ENCODE measurements around the gene PAWR.

The PAWR gene, protein sequence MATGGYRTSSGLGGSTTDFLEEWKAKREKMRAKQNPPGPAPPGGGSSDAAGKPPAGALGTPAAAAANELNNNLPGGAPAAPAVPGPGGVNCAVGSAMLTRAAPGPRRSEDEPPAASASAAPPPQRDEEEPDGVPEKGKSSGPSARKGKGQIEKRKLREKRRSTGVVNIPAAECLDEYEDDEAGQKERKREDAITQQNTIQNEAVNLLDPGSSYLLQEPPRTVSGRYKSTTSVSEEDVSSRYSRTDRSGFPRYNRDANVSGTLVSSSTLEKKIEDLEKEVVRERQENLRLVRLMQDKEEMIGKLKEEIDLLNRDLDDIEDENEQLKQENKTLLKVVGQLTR

DNA sequence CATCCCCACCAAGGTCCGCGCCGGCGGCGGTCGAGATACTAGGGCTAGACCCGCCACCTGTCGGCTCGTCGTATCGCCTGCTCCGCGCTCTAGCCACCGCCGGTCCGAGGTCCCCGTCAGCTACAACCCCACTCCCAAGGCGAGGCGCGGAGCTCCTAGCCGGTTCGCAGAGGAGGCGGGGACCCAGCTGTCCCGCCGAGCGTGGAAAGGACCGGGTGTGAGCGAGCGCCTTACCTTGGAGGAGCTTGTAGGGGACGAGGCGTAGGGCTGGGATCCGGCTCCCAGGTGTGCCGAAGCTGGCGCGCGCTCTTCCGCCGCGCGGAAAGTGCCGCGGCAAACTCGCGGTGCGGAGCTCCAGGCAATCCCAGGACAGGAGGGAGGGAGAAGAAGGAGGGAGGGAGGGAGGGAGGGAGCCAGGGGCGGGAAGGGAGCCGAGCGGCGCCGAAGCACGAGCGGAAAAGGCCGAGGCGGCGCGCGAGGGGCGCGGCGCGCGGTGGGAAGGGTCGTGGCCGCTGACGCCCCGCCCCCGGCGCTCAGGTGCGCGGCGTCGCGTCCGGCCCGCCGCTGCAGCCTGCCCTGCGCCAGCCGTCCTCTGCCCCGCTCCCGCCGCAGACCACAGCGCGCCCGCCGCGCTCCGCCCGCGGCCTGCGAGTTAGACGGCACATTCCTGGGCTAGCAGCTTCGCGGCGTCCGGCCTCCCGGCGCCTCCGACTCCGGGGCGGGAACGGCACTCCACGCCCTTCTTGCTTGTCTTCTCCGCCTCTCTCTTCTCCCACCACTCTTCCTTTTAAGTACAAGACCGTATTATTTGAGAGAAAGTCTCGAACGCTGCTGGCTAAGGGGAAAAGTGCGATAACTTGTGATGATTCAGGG, at the start of gene PAWR:
Gene PAWR (minus strand): TSS at position 327 of the 873 bp plus-strand sequence. CDS start 720 bp downstream, outside the sequence.
- peak; percentile 15 for DNase-seq

DNA sequence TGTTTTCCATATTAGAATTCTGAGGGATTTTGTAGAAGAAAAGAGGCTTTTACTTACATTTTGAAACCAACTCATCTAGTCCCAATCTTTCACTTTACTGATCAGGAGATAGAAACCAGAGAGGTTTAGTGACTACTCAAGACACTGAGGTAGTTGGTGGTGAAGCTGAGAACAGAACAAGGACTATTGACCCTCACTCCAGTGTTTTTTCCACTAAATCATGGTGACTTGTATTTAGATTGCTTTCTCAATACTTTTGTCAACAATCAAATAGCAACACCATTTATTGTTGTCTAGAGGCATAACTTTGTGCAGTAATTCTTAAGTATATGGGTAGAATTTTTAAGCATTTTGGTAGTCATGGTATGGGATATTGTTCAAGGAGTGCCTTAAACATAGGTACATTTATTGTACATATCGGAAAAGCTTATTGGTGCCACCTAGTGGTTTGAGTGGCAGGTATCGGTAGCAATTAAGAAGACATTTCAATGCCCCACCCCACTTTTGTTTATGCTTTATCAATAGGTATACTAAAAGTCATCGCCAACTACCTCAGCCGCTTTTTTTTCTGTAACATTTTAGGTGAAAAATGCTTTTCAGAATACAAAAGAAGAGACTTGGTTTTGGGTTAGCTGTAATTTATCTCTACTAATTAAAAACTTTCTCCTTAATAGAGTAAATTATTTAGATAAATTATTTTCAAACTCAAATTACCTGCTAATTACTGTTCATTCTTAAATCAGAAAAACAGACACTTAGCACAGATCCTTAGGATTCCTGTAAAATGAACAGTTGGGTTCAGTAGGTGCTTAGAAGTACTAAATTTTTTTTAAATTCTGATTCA, 47.3 kb upstream of the PAWR start:
- DNase-seq, result no peak

DNA sequence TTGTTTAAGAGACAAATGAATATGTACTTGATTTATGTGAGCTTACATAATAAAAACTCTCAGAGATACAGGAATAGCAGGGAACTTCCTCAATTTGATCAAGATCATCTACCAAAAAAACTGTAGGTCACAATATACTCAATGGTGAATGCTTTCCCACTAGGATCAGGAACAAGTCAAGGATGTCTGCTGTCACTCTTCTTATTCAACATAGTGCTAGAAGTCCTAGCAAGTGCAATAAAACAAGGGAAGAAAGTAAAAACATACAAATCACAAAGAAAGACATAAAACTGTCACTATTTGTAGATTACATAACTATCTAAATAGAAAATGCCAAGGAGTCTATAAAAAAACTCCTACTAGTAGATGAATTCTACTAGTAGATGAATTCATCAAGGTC, 41.9 kb upstream of the PAWR start:
- DNase-seq, result no peak

DNA sequence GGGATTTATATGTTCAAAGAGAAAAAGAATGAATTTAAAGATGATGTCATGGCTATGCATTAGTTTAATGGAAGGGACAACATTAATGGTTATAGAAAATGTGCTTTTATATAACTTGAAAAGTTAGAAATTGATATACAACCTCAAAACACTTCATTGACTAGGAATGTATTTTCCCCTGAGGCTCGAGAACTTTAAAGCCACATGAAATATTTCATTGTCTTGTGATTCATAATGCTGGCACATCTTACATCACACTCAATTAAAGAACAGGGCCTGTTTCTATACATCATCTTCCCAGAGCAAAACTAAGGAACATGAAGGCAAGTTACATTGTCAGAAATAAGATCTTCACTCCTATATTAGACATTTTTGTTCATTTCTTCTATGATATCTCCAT, 35.2 kb upstream of the PAWR start:
- no peak for DNase-seq

DNA sequence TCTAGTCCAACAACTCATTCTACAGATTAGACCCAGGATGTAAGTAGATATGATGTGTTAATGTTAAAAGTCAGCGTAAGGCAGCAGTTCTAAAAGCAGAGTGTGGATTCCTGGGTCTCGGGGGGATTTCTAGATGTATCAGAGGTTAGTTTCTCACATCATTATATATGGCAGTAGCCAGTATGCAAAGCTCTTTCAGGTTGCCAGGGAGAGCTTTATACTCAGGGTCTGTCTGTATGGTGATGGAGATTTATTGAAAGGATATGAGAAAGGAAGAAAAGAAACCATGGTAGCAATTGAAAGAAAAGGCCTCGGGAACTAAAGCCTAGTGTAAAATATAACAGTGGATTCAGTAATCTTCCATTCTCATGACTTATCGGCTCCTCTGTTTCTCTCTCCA, 26.2 kb upstream of the PAWR start:
- no peak for DNase-seq

DNA sequence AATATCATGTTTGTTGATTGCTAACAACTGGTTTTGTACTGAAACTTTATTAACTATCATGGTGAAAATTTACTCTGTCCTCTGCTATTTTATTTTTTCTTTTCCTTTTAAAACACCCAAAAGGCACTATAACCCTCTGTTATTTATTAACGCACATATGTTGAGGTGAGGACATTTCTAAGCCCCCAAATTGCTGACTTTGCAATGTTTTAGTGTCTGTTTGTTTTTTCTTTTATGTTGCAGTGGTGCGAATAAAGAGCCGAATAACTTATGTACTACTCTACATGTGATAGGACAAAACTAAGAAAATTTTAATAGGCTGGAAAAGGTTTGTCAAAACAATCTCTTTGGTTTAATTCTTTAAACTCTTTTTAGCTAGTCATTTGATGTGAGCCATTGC, 24.5 kb upstream of the PAWR start:
- DNase-seq, result no peak

DNA sequence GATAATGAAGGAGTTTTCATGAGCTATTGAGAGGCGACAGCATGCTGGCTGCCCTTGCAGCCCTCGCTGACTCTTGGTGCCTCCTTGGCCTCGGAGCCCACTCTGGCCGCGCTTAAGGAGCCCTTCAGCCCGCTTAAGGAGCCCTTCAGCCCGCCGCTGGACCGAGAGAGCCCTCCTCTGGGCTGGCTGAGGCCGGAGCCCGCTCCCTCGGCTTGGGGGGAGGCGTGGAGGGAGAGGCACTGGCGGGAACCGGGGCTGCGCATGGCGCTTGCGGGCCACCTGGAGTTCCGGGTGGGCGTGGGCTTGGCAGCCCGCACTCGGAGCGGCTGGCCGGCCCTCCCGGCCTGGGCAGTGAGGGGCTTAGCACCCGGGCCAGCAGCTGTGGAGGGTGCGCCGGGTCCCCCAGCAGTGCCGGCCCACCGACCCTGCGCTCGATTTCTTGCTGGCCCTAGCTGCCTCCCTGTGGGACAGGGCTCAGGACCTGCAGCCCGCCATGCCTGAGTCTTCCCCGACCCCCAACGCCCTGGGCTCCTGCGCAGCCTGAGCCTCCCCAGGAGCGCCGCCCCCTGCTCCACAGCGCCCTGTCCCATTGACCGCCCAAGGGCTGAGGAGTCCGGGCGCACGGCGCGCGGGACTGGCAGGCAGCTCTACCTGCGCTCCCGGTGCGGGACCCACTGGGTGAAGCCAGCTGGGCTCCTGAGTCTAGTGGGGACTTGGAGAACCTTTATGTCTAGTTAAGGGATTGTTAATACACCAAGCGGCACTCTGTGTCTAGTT, 20.1 kb upstream of the PAWR start:
- no peak for DNase-seq

DNA sequence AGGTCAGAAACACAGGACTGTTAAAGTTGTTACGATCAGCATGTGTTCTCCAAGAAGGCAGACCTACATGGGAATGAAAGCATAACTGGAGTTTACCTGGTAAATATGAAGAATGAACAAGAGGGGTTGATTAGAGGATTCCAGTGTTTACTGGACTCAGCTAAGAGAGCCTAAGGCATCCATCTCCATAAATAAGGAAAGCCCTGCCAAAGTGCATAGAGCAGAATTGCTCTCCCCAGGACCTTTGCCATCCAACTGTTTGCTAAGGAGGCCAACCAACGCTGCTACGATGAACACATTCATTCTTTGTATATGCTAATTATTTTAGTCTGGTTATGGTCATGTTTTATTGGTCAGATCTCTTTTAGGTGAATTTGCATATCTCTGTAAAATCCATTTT, 17.1 kb upstream of the PAWR start:
- DNase-seq, result no peak

DNA sequence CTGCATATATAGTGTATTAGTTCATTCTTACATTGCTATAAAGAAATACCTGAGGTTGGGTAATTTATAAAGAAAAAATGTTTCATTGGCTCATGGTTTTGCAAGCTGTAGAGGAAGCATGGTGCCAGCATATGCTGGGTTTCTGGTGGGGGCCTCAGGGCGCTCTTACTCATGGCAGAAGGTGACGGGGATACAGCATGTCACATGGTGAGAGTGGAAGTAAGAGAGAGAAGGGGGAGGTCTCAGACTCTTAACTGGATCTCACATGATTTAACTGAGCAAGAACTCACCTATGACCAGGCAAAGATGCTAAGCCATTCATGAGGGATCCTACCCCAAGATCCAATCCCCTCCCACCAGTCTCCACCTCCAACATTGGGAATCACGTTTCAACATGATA, 15.9 kb upstream of the PAWR start:
- no peak for DNase-seq

DNA sequence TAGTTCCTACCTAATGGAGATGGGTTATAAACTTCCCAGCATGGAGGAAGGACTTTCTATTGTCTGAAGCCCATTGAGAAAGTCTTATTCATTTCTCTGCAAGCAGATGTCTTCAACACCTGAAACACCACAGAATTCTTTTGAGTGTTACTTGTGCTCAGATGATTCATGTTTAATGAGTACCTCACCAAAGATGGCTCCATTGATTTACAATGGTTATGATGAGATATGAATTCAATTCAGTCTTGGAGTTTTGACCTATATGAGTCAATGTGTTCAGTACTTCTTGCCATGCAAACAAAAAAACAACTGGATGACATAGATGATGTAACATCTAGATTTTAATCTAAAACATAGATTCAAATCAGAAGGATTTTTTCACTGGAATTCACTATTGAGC, 15.4 kb upstream of the PAWR start:
- no peak for DNase-seq

DNA sequence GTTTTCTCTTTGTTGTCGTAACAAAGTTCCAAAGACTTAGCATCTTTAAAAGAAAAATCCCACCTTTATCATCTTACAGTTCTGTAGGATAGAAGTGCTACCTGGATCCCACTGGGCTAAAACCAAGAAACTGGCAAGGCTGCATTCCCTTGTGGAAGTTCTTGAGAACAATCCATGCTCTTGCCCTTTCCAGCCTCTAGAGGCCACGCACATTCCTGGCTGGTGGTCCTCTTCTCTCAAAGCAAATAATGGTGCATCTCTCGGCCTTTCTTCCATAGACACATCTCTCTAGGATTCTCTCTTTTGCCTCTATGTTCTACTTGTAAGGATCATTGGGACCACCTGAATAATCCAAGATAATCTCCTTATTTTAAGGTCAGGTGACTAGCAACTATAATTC, 8.2 kb upstream of the PAWR start:
- DNase-seq, result no peak

DNA sequence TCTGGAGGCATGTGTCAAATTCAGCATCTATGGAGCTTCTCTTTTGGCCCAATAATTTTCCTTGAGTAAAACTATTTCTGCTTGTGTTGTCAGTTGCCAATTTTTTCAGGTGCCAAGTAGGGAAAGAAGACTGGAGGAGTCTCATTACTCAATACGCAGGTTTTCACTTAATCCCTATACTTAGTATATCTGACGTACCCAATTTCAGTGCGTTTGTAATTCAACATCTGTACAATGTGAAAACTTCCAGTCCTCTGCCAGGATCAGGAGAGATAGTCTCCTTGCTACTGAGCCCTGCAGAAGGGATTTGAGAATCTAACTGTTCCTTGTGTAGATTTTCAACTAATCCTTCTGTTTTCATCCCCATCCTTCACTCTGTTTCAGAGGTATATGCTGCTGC, 5.7 kb upstream of the PAWR start:
- DNase-seq, result no peak

DNA sequence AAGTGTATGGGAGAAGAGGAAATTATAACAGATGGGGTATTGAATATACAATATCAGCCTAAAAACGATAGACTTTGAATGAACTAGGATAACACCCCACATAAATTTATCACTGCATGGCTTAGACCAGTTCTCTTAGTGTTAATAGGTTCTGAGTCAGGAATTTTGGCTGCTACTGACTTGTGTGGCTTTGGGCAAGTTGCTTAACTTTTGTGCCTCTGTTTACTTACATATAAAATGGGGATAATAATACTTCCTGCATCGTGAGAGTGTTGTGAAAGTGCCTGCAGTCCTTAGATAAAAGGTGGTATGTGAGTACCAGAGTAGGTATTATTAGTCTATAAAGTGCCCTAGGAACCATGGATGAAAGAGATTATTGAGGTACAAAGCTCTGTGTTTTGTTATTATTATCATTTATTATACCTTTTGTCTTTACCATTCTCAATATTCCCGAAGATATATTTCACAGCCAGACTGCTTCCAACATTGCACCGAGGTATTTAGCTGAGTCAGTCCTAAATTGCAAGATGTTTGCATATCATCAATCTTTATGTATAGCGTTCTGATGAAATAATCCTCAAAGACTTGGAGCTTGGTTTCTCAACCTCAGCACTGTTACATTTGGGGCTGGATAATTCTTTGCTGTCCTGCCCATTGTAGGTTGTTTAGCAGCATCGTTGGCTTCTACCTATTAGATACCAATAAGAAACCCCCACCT, 2.3 kb upstream of the PAWR start:
- no peak for DNase-seq

DNA sequence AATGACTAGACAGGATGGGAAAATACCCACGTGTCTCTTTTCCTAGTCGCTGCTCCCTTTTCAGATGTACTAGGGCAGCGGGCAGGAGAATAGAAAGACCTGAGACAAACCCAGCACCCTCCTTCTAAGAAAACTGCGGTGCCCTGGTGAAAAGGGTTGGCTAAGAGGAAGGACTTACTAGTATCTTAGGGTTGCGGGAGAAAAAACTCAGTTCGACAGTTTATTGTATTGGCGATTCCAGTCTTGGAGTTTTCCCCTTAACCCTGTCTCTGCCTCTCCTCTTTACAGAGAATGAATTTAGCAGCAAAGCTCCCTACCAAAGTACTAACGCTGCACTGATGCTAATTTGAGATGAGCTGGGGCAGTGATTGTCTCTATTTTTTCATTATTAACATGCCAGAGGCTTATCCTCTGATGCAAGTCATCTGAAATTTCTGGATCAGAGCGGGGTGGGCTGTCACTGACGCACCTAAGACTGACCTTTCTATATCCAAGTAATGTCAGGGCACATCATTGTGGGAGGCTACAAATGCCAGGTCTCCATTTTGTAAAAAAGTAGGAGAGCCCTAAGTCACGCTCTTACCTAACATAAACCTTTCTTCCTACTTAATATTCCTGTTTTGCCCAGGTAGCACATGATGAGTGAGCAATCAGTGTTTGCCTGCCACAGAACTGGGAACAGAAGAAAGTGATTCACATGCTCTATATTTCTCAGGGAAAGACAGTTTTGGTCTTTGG, 916 bp upstream of the PAWR start:
- no peak for DNase-seq

DNA sequence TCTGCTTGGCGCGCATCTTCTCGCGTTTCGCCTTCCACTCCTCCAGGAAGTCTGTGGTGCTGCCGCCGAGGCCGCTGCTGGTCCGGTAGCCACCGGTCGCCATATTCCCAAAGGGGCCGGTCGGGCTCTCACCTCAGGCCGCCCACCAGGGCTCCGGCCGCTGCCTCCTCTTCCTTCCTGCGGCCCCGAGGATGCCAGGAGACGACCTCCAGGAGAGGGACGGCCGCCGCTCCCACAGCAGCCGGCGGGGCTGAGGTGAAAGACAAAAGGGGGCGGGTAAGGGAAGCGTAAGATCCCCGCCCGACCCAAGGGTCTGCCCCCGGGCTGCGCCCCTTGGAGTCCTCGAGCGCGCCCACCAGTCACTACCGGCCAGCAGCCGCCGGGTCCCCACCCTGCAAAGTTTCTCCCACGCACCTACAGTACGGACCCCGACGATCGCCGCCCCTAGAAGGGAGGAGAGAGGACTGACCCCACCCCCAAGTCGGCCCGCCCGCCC, 574 bp downstream of the PAWR start:
- DNase-seq, result no peak

DNA sequence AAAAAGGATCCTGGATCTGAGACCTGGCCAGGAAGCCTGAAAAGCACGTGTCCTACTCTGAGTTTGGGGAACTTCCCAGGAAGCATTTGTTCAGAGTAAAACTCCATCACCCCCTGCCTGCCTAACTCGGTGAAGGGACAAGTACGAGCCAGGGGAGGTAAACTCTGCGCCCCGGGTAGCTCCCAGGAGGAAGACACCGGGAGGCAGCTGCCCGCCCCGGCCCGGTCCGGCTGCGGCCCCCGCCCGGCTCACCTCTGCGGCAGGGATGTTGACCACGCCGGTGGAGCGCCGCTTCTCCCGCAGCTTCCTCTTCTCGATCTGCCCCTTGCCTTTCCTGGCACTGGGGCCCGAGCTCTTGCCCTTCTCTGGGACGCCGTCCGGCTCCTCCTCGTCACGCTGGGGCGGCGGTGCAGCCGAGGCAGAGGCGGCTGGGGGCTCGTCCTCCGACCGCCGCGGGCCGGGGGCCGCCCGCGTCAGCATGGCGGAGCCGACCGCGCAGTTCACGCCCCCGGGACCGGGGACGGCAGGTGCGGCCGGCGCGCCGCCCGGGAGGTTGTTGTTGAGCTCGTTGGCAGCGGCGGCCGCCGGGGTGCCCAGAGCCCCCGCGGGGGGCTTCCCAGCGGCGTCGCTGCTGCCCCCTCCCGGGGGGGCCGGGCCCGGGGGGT, 1.2 kb downstream of the PAWR start:
- no peak for DNase-seq

DNA sequence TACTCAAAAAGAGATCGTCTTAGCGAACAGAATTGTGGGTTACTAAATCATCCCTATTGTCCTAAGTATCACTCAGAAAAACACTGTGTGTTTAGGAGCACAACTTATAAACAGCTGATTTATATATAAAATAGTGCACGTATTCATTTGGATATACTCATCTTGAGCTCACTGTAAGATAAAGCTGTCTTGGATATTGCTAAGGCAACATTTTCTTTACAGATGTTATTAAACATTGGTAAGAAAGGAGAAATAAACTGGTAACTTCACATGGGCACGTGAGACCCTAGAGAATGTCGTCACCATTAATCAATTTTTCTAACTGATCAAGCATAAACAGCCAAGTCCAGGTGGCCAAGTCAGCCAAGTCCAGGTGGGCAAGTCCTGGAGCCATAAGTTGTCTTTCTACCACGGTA, 1.7 kb downstream of the PAWR start:
- no peak for DNase-seq

DNA sequence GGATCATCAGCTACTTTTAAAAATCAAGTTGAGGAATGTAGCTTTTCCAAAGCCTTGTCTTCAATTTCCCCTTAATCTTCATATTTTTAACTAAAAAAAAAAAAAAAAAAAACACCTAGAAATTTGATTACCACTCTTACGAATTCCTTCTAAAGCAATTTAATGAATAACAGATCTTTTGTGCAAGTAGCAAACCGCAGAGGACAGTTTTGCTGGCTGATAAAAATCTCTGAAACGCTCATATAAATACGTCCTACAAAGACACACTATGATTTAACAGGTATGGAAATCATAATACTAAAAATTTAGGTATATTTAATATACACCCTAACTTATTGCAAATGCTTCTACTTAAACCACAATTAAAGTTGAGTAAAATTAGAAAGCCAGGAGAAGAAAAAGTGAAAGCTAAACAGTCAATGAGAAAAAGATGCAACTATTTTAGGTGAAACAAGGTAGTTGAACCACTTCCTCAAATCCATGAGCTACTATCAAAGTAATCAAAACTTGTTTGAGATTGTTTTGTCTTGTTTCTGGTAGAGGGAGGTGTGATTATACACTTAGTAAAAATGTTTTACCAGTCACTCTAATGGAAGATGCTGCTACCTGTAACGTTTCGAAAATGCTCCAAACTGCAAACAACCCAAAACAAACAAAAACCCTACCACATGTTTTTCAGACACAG, 2.2 kb downstream of the PAWR start:
- DNase-seq, result no peak

DNA sequence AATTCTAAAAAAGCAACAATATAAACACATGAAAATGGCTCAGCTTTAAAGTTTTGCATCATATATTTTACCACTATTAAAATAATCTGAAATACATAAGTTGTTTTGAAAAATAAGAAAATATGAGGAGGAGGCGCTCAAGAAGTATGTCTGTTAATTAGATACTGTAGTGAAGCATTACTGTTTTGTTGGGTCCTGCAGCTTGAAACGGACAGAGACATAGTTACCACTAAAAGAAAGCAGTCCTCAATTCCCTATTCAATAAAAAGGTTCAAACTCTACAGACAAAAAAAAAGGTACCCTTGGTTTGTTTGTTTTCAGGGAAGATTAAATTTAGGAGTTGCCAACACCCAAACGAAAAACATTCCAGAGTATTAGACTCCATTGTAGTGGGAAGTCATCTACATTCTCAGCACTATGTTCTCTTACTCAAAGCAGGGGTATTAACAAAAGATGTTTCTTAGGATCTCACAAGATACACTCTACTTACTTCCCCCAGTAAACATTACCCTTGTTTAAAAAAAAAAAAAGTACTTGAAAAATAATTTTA, 3.0 kb downstream of the PAWR start:
- no peak for DNase-seq
